Measurements from ENCODE around the gene PTPRG. TPM values are rescaled to one million over a fixed set of nuclear protein-coding genes. Genes with fewer than 3 reads are reported as not detected.
A peak's percentile ranks its signal among the peaks of the same experiment; 100 is the strongest.

The PTPRG gene
- total RNA-seq, 1 experiment from 2014 or later: 69.3 TPM

DNA sequence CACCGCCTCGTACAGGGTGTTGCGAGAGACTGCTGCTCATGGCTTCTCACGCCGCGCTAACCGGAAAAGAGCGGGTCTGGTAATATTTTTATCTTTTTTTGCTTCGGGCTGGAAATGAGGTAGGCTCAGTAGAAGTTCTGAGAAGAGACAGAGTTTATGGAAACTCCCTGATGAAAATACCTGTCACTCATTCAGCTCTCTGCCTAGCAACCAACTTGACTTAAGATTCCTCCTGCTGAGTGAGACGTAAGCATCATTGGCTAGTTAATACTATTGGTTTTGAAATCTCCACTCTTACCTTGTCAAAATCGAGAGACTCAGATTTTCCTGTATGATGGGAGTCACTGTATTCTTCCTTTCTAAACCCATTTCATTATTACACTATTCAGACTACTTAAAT lies 181.7 kb downstream of the PTPRG start:
- no peak overlapping the region for H2BK5ac ChIP-seq (ENCODE audit: insufficient read length, low read length)
- H4K20me1 ChIP-seq (ENCODE audit: control insufficient read depth, insufficient read depth, insufficient read length): no peaks in the 10 kb centered on the region
- no peak overlapping the region for H3K9ac ChIP-seq (ENCODE audit: extremely low read depth, insufficient read length, low read length)
- H3K4me1 ChIP-seq (ENCODE audit: insufficient read depth, low read length): peaks cover 7% of the 10 kb centered on the region; the same call in 1 of the 2 replicates
- no peak overlapping the region for H3K4me2 ChIP-seq (ENCODE audit: insufficient read depth, insufficient read length, low read length)
- H3T11ph ChIP-seq (ENCODE audit: low read length): no peak overlapping the region
- peaks cover 5% of the 10 kb centered on the region for H3K79me1 ChIP-seq (ENCODE audit: insufficient read depth, low read depth, low read length, poor library complexity, severe bottlenecking)
- Mint-ChIP-seq H3K27ac (peak overlapping the region in 1 of 3 experiments; percentile 91; a peak in 3 of 7 replicates), H3K4me3 (no peak overlapping the region), H3K36me3 (ENCODE audit: insufficient read depth in 1 of 3, low read depth in 3 of 3) (peaks cover 0 to 2% (median 0%) of the 10 kb centered on the region in 3 experiments; a peak in 1 of 7 replicates), H3K4me1 (peaks cover 64 to 65% of the 10 kb centered on the region in 2 experiments), H3K9me3 (no peaks in the 10 kb centered on the region), H3K27me3 (ENCODE audit: low read depth) (no peaks in the 10 kb centered on the region)
- TF ChIP-seq, protein P1, sequence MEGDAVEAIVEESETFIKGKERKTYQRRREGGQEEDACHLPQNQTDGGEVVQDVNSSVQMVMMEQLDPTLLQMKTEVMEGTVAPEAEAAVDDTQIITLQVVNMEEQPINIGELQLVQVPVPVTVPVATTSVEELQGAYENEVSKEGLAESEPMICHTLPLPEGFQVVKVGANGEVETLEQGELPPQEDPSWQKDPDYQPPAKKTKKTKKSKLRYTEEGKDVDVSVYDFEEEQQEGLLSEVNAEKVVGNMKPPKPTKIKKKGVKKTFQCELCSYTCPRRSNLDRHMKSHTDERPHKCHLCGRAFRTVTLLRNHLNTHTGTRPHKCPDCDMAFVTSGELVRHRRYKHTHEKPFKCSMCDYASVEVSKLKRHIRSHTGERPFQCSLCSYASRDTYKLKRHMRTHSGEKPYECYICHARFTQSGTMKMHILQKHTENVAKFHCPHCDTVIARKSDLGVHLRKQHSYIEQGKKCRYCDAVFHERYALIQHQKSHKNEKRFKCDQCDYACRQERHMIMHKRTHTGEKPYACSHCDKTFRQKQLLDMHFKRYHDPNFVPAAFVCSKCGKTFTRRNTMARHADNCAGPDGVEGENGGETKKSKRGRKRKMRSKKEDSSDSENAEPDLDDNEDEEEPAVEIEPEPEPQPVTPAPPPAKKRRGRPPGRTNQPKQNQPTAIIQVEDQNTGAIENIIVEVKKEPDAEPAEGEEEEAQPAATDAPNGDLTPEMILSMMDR (conservative IDR thresholded peaks at IDR 0.05): no peak
- H2AFZ ChIP-seq (ENCODE audit: low read length): no peak overlapping the region
- no peak overlapping the region for H2BK120ac ChIP-seq (ENCODE audit: low read depth, low read length, poor library complexity, severe bottlenecking)
- peaks cover 28% of the 10 kb centered on the region; the same call in 1 of the 2 replicates for H3K79me2 ChIP-seq (ENCODE audit: insufficient read depth, low read length)
- H3K23ac ChIP-seq (ENCODE audit: insufficient read length, low read depth, low read length): no peak overlapping the region
- no peak overlapping the region for H3K56ac ChIP-seq (ENCODE audit: insufficient read length, low read depth, low read length)
- WGBS (ENCODE audit: extremely low coverage, insufficient read length, low lambda C conversion rate): no CpG with 5 or more reads among the region's 11 CpGs
- H3K9me3 ChIP-seq (ENCODE audit: control insufficient read depth, low read depth, low read length): no peaks in the 10 kb centered on the region
- H2BK15ac ChIP-seq (ENCODE audit: low read depth, low read length): no peak overlapping the region
- H3K27ac ChIP-seq (ENCODE audit: insufficient read length, low read depth, low read length): no peak overlapping the region
- H3K14ac ChIP-seq (ENCODE audit: insufficient read depth, low read length): no peak overlapping the region
- no peak overlapping the region for H2AK5ac ChIP-seq (ENCODE audit: insufficient read length, low read length)
- H4K91ac ChIP-seq (ENCODE audit: insufficient read length, low read depth, low read length): no peak overlapping the region
- H4K8ac ChIP-seq (replicated peaks; ENCODE audit: insufficient read length, low read depth, low read length): no peak overlapping the region
- no peaks in the 10 kb centered on the region for H3K23me2 ChIP-seq (ENCODE audit: insufficient read length, low read depth, low read length, poor library complexity, severe bottlenecking)
- H2BK20ac ChIP-seq (ENCODE audit: low read depth, low read length, poor library complexity, severe bottlenecking): no peak overlapping the region
- no peak overlapping the region for H3K4ac ChIP-seq (ENCODE audit: low read depth, low read length)
- no peak overlapping the region for H3K18ac ChIP-seq (ENCODE audit: insufficient read length, low read depth, low read length)
- DNase-seq: no peak
- H3K27me3 ChIP-seq (ENCODE audit: insufficient read depth, low read length): no peaks in the 10 kb centered on the region
- no peak overlapping the region for H2BK12ac ChIP-seq (ENCODE audit: insufficient read length, low read depth, low read length)
- no peak overlapping the region for H4K5ac ChIP-seq (ENCODE audit: insufficient read length, low read depth, low read length)
